NCI-H526 (cell line): ENCODE data around the gene SLC23A2.
"Not testable (repeated sequence)": the region's sequence is repeated elsewhere in the genome, so short reads cannot be mapped to it uniquely, and the experiment has no call there.

Experiments
- DNase-seq, 2 experiments: peaks; one replicate each; lab custom pipeline; 2025; lab: John Stamatoyannopoulos, UW

Gene SLC23A2

DNA sequence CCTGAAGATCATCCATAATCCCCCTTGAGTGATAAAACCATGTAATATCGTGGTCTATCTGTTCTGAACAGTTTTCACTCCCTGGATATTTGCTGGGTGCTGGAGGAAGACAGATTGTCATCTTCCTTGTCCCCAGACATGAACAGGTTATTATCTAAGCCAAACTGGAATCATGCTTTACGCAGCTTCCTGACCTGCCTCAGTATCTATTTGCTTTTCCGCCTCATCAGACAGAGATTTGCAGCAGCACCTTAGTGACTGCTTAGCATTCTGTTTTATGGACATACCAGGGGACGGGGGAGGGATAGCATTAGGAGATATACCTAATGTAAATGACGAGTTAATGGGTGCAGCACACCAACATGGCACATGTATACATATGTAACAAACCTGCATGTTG is 124.6 kb downstream of the SLC23A2 start:
- DNase-seq, result peak in 1 of 2 experiments; percentile 30

DNA sequence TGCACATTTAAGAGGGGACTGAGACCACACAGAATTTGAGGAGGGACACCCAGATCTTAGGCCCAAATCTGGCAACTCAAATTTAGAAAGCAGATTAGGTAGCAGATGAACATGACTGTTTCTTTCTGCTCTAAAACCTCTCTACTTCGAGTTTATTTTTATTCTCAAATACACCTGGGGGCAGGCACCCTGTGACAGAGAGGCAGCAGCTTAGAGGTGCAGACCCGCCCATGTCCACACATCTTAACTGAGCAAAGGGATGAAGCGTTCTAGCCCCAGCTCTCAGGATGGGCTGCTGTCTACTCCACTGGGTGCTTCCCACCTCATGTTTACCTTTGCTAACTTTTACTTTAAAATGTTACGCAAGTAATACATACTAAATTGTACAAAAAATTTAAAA is 125.0 kb downstream of the SLC23A2 start:
- DNase-seq, result no peak

- DNase-seq, result peak; percentile 31 to 45
Observed at GRCh38 chr20:4875578-4876067, 125.7 kb downstream of the SLC23A2 start.

DNA sequence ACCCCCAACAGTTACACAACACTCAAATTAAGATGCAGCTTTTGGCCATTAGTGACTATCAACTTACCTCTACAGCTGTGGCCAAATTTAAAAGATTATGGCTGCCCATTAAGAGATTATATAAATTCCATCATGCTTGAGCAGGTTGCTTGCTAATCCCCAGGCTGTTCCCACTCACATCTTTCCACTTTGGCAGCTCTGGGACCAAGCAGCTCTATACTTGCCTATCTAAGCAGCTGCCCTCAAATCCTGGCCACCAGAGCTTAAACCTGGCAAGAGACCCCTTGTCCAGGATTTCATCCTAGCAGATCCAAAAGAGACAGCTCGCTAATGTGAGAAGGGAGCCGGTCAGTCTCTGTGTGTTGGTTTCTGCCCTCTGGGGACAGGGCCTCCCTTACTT is 127.9 kb downstream of the SLC23A2 start:
- DNase-seq, result no peak

DNA sequence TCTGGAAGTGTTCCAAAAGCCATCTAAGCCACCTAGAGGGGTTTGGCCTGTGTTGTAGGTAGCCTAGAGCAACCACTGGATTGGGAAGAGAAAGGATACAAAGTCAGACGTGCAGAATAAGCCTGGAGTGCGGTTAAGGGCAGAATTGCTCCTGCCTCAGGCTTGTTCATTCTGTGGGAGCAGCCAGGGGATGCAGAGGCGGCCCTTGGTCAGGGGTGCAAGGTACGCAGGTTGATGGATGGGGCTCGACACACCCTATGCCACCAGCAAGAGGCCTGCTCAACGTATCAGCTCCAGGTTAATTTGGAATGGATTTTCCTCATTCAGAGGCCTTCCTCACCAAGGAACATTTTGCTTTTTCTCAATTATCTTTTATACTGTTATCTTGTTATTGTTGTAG is 129.8 kb downstream of the SLC23A2 start:
- DNase-seq, result no peak

GRCh38 chr20:4870906-4871305 is 130.4 kb downstream of the SLC23A2 start:
- no peak for DNase-seq

DNA sequence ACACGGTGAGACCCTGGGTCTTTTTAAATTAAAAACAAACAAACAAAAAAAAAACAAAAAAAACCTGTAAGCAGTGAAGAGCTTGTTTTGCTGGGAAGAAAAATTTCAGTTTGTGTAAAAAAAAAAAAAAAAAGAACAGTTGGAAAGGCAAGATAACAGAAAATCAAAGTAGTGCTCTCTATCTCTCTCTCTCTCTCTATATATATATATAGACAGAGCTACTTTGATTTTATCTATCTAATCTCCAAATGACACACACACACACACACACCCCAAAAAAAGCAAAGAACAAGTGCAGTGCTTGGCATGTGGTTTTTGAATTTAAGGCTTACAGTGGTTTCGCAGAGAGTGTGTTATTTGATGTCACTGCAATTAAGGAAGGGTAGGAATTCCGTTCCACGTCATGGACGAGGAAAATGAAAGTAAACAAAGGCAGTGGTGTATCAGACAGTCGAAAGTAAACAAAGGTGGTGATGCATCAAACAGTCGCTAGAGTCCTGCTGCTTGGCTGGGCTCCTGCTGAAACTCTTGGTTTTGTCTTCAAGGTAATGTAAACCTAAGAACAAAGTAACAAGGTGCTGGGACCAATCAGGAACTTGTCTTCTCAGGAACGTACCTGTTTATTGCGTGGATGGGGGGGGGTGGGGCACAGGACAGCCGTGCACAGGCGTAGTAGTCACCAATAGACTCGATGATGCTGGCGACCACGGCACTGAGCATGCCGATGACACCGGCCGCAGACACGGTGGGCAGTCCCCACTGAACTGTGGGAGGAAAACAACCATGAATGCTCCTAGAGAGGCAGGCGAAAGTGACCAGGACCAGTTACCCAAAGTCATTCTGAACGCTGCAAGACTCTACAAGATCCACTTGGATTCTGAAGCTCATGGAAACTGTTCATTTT is 131.8 kb downstream of the SLC23A2 start:
- DNase-seq, result no peak

- no peak for DNase-seq
Observed at GRCh38 chr20:4867051-4867450, 134.3 kb downstream of the SLC23A2 start.

DNA sequence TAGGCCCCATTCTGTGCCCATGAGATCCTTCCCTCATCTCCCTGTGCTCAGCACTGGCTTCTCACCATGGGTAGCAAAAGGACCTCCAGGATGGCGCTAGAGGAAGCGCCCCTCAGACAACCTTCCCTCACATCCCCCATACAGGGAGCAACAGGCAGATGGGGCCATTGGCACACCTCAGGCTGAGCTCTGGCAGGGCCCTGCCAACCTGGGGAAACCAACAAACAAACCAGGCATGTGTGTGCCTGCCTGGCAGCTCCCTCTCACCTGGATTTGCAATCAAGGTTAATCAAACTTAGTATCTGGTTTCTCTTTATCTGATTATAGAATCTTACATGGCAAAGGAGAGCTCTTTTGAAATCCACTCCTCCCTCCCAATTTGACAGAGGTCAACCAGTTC is 134.9 kb downstream of the SLC23A2 start:
- DNase-seq, result no peak

DNA sequence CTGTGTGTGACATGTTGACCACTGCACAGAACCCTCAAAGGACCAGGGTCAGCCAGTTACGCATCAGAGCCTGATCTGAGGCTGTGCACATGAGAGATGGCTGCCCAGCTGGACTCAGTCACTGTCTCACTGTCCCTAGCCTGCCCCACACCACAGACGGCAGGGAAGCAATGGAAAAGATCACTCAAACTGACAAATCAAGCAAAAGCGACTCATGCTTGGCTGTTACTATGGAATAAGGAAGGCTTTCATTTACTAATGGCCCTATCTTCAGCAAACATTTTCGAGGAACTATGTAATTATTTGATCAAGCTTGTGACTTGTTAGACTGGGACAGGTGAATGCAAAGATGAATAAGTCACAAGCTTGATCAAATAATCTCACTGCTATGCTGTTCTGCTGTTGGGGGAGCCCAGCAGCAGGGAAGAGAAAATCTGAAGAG is 137.0 kb downstream of the SLC23A2 start:
- DNase-seq, result no peak

DNA sequence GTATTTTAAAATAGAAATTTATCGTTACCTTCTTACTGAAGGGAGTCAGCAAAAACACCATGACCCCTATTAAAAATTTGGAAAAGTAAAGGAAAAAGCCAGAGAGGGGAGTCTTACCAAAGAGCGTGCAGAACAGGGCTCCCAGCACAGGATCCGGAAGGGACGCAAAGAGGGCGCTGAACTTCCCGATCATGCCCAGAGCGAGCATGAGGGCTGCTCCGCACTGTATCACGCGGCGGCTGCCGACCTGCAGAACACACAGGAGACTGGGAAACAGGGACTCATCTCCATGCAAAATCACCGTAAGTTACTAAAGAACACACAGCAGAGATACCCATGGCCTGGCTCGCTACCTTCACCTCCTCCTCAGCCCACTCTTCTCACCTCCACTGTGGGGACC is 138.6 kb downstream of the SLC23A2 start:
- DNase-seq, result no peak

GRCh38 chr20:4861961-4862360 is 139.3 kb downstream of the SLC23A2 start:
- no peak for DNase-seq

DNA sequence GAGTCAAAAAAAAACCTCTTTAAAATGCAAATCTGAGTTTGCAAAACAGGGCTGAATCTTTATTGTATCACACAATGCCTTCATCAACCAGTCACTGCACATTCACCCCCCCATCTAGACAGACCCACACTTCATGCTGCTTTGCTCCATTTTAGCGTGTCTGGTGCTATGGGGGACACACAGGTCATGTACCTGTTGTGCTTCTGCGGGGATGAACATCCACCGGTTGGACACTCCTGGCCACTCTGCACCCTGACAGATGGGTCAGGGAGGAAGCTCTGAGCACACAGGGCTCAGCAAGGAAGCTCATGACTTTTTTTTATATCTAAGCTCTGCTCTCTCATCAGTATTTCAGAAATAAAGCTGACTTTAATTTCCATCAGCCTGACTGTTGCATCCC is 143.3 kb downstream of the SLC23A2 start:
- no peak for DNase-seq

GRCh38 chr20:4856022-4856755 is 145.1 kb downstream of the SLC23A2 start:
- no peak for DNase-seq

GRCh38 chr20:4855555-4855954 is 145.8 kb downstream of the SLC23A2 start:
- DNase-seq, result no peak

GRCh38 chr20:4855097-4855496 is 146.2 kb downstream of the SLC23A2 start:
- DNase-seq, result no peak

DNA sequence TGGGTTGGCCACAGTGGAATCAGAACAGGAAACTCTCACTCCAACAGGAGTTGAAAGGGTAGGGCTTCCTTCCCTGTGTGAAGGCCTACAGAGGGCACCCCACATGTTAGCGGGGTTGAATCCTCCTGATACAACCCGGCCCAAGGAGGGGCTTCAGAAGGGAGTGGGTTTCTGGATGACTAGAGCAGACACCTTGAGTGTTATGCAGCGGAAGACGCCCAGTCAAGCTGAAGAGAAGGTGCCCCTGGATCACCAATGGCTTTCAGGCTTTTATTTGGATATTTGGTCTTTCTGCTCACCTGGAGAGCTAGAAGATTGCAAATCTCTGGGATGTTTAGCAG is 146.8 kb downstream of the SLC23A2 start:
- DNase-seq, result no peak

DNA sequence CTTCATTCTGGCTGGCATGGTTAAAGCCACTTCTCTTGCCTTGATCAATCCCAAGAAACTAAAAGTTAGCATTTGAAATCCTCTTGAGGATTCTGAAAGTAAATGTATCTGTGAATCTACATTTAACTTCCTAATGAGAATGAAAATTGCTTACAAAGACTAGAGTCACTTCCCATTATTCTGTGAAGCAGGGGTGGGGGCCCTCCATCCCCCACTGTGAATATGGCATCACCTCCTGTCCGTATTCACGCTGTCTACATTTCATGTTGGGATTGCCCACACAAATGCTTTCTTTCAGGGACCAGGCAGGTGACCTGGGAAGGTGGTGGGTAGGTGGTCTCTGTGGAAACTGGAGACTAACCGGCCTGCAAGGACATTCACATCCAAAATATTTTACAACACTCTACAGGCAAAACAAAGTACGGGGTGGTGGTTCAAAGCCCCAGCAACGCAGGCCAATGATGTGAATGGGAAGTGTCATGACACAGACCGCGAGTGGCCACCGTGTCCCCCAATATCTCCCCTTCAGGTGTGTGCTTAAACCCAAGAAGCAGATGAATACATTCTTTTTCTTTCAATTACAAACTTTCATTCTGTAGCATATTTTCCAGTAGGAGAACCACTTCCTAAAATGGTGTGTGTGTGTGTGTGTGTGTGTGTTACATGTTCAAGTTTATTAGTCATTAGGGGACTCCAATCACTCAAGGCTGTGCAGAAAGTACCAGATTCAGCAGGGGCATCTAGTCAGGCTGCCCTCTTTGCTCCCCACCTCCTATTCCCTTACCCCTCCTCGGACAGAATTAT is 147.4 kb downstream of the SLC23A2 start:
- no peak for DNase-seq

GRCh38 chr20:4853004-4853403 is 148.3 kb downstream of the SLC23A2 start:
- DNase-seq, result no peak

DNA sequence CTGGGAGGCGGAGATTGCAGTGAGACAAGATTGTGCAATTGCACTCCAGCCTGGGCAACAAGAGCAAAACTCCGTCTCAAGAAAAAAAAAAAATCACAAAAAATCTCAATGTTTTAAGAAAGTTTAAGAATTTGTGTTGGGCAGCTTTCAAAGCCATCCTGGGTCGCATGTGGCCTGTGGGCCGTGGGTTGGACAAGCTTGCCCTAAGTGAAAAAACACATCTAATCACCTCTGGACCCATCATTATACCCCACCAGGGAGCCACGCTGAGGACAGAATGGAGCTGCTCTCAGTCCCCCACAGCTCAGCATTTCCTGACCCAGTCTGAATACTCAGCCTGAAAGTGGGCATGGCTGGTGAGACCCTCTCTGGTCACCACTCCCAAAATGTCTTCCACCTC is 150.3 kb downstream of the SLC23A2 start:
- no peak for DNase-seq

DNA sequence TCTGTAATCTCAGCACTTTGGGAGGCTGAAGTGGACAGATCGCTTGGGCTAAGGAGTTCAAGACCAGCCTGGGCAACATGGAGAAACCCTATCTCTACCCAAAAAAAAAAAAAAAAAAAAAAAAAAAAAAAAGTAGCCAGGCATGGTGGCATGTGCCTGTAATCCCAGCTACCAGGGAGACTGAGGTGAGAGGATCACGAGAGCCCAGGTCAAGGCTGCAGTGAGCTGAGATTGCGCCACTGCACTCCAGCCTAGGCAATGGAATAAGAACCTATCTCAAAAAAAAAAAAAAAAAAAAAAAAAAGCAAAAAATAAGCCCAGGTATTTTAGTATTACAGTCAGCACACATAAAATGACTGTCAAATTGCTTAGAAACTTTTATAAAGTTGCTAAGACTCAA is 152.5 kb downstream of the SLC23A2 start:
- not testable (repeated sequence) for DNase-seq

DNA sequence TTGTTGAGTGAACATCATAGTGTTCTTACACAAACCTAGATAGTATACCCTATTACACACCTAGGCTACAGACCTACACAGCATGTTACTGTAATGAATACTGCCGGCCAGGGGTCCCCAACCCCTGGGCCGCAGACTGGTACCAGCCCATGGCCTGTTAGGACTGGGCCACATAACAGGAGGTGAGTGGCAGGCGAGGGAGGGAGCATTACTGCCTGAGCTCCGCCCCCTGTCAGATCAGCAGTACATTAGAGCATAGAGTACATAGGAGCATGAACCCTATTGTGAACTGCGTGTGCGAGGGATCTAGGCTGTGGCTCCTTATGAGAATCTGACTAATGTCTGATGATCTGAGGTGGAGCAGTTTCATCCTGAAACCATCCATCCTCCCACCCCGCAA is 153.3 kb downstream of the SLC23A2 start:
- no peak for DNase-seq
